Tibial nerve (tissue), 4 donors: Measurements from ENCODE around the gene NIPAL3.

ENCODE experiments used
- EP300 ChIP-seq, 2 donors: sonication (generic); formaldehyde crosslinking; IDR thresholded peaks; one replicate each; pipeline ENCODE4 v1.6.1; 2017; ENCODE audit warnings: antibody characterized with exemption in 2 of 2, mild to moderate bottlenecking in 1 of 2
- POLR2A ChIP-seq, 2 donors: fragments of 450-650 bp; IDR thresholded peaks; one replicate each; pipeline ENCODE4 v1.6.1; 2017; ENCODE audit warnings: antibody characterized with exemption in 2 of 2, mild to moderate bottlenecking in 2 of 2, moderate library complexity in 2 of 2
- TF ChIP-seq, protein P1 (sequence below), 5 experiments: fragments of 200-600 bp in 3 of 5; fragments of 450-650 bp in 2 of 5; sonication (generic) in 3 of 5; IDR thresholded peaks; one replicate each; pipeline ENCODE4 v1.5.1; 2016 to 2019; ENCODE audit warnings: antibody characterized with exemption in 5 of 5, mild to moderate bottlenecking in 3 of 5, moderate library complexity in 2 of 5

DNA sequence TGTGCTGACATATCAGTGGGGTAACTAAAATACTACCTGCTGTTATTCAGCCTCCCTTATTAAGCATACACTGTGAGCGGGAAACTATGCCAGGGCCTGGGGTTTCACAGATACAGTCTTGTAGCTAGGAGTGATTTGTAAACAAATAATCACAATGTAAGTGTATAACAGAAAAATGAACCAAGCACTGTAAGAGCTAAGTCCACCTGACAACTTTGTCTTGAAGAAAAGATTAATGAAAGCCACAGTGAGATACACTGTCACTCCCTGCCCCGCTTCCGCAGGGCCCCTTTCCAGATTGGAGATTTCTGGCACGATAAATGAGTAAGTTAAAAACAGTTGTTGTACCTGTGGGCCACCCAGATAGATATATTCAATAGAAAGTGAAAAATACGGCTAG is 91.8 kb downstream of the NIPAL3 start:
- TF ChIP-seq, protein P1, sequence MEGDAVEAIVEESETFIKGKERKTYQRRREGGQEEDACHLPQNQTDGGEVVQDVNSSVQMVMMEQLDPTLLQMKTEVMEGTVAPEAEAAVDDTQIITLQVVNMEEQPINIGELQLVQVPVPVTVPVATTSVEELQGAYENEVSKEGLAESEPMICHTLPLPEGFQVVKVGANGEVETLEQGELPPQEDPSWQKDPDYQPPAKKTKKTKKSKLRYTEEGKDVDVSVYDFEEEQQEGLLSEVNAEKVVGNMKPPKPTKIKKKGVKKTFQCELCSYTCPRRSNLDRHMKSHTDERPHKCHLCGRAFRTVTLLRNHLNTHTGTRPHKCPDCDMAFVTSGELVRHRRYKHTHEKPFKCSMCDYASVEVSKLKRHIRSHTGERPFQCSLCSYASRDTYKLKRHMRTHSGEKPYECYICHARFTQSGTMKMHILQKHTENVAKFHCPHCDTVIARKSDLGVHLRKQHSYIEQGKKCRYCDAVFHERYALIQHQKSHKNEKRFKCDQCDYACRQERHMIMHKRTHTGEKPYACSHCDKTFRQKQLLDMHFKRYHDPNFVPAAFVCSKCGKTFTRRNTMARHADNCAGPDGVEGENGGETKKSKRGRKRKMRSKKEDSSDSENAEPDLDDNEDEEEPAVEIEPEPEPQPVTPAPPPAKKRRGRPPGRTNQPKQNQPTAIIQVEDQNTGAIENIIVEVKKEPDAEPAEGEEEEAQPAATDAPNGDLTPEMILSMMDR (IDR thresholded peaks at IDR 0.05): no peak
- TF ChIP-seq POLR2A (IDR thresholded peaks at IDR 0.05): no peak
- no peak for TF ChIP-seq EP300 (IDR thresholded peaks at IDR 0.05)
